Measurements from ENCODE around the gene RCAN3.
"Not testable (repeated sequence)": the region's sequence is repeated elsewhere in the genome, so short reads cannot be mapped to it uniquely, and the experiment has no call there.

RCAN3 gene

GRCh38 chr1:24514946-24515345, 12.3 kb downstream of the RCAN3 start:
- no peak for DNase-seq (ENCODE audit: low read depth)

- DNase-seq (ENCODE audit: low read depth): peak; percentile 66
These were observed 13.1 kb downstream of the RCAN3 start for GRCh38 chr1:24515671-24516209.

DNA sequence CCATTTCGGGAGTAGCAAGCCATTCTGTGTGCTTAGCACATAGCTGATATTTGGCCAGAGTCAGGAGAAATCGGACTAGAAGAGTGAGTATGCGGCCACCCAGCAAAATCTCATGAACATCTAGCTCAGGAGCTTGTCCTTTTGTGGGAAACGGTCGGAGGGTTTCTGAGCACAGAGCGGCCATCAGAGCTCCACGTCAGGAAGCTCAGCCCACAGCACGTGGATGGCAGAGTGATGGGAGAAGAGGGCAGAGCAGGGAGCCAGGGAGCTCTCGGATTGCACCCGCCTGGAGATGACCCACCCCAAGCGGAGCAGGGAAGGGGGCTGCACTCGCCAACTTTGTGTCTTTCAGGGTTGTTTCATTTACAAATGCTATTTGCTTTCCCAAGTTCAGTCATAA, 13.9 kb downstream of the RCAN3 start:
- no peak for DNase-seq (ENCODE audit: low read depth)

- no peak for DNase-seq (ENCODE audit: low read depth)
These were observed 15.3 kb downstream of the RCAN3 start for GRCh38 chr1:24517898-24518297.

DNA sequence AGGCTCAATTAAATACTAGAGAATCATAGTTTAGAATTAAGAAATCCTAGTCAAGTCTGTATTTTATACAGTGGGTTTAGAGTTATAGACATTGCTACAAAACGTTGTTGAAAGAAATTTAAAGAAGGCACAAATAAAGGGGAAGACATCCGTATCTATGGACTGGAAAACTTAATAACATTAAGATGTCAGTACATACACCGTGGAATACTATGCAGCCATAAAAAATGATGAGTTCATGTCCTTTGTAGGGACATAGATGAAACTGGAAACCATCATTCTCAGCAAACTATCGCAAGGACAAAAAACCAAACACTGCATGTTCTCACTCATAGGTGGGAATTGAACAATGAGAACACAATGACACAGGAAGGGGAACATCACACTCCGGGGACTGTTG, 17.6 kb downstream of the RCAN3 start:
- DNase-seq (ENCODE audit: low read depth): not testable (repeated sequence)

GRCh38 chr1:24525606-24526005, 23.0 kb downstream of the RCAN3 start:
- DNase-seq (ENCODE audit: low read depth): no peak

GRCh38 chr1:24526045-24526444, 23.4 kb downstream of the RCAN3 start:
- no peak for DNase-seq (ENCODE audit: low read depth)

GRCh38 chr1:24526940-24527542, 24.4 kb downstream of the RCAN3 start:
- DNase-seq (ENCODE audit: low read depth): no peak

GRCh38 chr1:24528744-24529143, 26.1 kb downstream of the RCAN3 start:
- no peak for DNase-seq (ENCODE audit: low read depth)

DNA sequence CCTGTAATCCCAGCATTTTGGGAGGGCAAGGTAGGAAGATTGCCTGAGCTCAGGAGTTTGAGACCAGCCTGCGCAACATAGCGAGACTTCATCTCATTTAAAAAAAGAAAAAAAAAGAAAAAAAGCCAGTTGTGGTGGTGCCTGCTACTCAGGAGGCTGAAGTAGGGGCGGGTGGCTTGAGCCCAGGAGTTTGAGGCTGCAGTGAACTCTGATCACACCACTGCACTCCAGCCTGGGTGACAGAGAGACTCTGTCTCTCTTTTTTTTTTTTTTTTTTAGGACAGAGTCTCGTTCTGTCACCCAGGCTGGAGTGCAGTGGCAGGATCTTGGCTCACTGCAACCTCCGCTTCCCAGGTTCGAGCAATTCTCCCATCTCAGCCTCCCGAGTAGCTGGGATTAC, 26.7 kb downstream of the RCAN3 start:
- DNase-seq (ENCODE audit: low read depth): not testable (repeated sequence)

DNA sequence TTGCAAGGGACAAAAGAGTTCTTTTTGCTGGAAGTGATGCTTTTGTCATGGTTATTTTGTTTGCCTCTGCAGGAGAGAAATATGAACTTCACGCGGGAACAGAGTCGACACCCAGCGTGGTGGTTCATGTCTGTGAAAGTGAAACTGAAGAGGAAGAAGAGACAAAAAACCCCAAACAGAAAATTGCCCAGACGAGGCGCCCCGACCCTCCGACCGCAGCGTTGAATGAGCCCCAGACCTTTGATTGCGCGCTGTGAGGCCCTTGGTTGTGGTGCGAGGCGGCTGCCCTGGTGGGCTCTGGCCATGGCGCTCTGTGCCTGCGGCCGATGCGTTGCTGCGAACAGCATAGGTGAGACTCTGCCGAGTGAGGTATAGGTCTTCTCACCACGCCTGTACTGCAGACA, 32.4 kb downstream of the RCAN3 start:
- DNase-seq (ENCODE audit: low read depth): no peak

DNA sequence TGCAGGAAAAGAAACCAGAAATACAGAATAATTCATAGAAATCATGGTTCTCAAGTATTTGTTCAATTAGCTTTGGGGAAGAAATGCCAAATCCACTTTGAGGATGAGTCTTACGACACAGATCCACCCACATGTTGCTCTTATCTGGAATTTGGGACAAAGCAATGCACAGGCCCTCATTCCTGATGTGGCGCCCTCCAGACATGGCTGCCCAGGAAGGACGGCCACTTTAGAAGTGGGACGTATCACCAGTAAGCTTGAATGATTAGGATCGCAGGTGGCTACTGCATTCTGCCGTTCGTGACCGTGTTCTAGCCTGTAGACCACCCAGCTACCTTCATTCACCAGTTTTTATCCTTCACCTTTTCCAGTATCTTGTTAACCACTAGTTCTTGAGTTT, 33.1 kb downstream of the RCAN3 start:
- no peak for DNase-seq (ENCODE audit: low read depth)

DNA sequence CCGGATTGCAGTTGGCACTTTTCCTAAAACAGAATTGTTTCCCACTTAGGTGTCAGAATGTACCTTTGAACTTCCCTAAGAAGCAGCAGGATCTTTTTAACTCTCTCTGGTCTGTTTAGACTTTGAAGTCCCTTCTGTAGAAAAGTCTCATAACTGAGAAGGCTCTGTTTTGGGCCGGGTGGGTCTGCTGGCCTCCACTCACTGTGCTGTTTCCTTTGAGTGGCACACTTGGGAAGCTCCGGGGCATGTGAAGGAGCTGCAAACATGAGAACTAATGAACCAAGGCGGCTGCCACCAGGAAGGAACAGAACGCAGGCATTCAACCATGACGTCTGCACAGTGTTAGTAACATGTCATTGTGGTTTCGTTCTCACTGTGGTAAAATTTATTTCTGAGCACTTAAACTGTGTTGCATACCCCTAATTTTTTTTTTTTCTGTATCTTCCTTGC, 33.8 kb downstream of the RCAN3 start:
- DNase-seq (ENCODE audit: low read depth): no peak

DNA sequence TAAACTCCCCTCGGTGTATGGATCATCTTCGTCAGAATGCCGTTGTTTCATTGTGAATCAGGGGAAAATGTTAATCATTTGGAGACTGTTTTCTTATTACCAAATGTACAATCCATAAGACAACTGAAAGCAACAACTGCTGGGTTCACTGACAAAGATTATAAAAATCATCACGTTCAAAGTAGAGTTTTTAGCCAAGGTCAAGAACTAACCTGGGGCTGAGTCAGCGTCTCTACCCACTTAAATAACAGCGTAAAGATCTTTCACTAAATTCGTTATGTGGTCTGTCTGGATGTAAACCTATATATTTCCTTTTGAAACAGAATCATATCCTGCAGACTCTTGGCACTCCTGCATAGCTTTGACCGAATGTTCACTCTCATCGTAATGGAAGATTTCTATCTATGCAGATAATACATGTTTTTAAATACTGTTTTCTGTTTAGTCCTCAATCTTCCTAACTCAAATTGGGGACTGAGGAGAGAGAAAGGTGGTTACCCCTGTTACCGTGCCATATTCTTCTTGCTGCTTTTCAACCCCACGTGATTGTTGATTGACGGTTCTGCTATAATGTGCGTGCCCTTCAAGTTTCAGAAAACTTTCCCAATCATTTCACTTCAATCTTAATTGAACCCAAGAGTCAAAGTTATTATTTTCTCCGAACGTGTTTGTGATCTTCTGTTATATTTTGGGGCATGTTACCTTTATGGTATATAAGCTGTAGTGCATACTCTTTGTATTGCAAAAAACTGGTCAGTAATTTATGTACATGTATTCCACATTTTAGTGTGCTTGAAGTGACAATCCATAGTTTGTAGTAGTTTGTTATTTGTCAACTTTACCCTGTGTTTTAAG, 37.6 kb downstream of the RCAN3 start:
- DNase-seq (ENCODE audit: low read depth): no peak

DNA sequence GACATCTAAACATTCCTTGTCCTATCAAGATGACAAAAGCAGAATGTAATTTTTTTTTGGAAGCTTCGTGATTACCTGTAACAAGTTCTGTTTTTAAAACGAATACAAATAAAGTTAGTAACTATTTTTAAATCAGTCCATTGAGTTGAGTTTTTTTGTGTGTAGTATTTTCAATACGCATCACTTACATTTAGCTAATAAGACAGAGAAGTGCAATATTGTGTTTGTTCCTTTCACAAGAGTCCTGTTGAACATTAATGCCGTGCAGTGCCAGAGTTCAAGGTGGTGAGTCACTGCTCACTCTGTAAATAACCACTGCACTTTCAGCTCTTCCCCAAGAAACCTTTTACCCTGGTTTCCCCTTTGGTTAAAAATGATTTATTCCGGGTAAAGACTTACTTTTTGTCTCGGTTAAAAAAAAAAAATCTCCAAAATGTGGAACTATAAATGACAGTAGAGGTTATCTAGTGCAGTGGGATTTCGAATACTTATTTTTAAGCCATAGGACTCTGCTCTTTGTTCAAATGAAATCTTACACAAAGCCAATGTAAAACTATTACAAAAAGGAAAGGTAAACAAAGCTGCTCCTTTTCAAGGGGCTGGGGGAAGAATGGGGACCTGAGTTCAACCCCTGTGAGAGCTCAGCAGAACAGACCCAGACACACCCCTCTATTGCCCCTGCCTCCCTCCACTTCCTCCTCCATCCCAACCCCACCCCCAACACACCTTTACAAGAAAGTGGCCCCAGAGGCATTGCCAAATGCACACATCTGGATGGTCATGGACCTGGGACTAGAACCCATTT, 38.5 kb downstream of the RCAN3 start:
- DNase-seq (ENCODE audit: low read depth): peak; percentile 57

- DNase-seq (ENCODE audit: low read depth): no peak
These were observed 39.2 kb downstream of the RCAN3 start for GRCh38 chr1:24541711-24542346.

DNA sequence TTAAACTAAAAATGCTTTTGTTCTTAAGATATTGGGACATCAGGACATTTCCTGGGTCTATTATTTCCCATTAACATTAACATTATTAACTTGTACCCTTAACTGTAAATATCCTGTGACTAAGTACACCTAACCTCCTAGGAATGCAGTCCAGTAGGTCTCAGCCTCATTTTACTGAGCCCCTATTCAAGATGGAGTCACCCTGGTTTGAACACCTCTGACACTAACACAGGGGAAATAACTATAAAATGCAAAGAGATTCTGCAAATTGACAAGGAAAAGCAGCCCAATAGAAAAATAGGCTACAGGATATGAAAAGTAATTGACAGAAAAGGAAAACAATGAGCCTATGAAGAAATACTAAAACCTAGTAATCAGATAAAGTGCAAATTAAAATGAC, 41.6 kb downstream of the RCAN3 start:
- DNase-seq (ENCODE audit: low read depth): no peak

GRCh38 chr1:24545662-24546061, 43.0 kb downstream of the RCAN3 start:
- no peak for DNase-seq (ENCODE audit: low read depth)

DNA sequence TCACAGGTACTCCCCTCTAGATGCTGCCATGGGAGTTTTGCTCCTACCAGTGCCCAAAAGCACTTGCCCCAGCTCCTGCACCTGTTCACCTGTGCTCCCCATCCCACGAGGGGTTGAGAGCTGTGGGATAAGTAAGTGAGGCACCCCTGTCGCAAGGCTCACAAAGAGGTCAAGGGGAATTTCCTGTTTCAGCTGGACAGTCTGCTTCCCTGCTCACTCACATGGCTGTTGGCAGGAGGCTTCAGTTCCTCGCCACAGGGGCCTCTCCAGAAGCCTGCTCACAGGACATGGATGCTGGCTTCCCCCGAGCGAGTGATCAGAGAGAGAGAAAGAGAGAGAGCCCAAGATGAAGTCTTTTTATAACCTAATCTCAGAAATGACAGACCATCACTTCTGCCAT, 44.6 kb downstream of the RCAN3 start:
- DNase-seq (ENCODE audit: low read depth): no peak

GRCh38 chr1:24548070-24548469, 45.4 kb downstream of the RCAN3 start:
- no peak for DNase-seq (ENCODE audit: low read depth)

DNA sequence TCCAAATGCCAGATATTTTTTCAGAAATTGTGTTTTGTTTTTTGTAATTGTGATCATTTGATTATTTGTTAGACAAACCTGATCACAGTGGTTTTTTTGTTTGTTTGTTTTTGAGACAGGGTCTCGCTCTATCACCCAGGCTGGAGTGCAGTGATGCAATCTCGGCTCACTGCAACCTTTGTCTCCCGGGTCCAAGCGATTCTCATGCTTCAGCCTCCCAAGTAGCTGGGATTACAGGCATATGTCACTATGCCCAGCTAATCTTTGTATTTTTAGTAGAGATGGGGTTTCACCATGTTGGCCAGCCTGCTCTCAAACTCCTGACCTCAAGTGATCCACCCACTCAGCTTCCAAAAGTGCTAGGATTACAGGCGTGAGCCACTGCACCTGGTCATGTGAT, 46.6 kb downstream of the RCAN3 start:
- not testable (repeated sequence) for DNase-seq (ENCODE audit: low read depth)
